Retinal pigment epithelial cell (primary cell): ENCODE results near the gene PPP2R2D.

ENCODE experiments used
- DNase-seq: peaks from one replicate; pipeline ENCODE4 v3.0.0-alpha.2; 2010; ENCODE audit warnings: low read depth
- H3K4me3 ChIP-seq: 2 replicates; pipeline ENCODE4 v1.5.1; 2011; ENCODE audit warnings: mild to moderate bottlenecking, low read length, control low read depth, moderate library complexity
- TF ChIP-seq, protein P1 (sequence below): conservative IDR thresholded peaks from 2 replicates; pipeline ENCODE4 v1.5.1; 2011; ENCODE audit warnings: low read depth, low read length, control low read depth, inconsistent platforms

The PPP2R2D gene

GRCh38 chr10:131991726-131992125 is 90.9 kb downstream of the PPP2R2D start:
- TF ChIP-seq, protein P1, sequence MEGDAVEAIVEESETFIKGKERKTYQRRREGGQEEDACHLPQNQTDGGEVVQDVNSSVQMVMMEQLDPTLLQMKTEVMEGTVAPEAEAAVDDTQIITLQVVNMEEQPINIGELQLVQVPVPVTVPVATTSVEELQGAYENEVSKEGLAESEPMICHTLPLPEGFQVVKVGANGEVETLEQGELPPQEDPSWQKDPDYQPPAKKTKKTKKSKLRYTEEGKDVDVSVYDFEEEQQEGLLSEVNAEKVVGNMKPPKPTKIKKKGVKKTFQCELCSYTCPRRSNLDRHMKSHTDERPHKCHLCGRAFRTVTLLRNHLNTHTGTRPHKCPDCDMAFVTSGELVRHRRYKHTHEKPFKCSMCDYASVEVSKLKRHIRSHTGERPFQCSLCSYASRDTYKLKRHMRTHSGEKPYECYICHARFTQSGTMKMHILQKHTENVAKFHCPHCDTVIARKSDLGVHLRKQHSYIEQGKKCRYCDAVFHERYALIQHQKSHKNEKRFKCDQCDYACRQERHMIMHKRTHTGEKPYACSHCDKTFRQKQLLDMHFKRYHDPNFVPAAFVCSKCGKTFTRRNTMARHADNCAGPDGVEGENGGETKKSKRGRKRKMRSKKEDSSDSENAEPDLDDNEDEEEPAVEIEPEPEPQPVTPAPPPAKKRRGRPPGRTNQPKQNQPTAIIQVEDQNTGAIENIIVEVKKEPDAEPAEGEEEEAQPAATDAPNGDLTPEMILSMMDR = no peak
- DNase-seq = no peak
- no peak overlapping the region for H3K4me3 ChIP-seq

DNA sequence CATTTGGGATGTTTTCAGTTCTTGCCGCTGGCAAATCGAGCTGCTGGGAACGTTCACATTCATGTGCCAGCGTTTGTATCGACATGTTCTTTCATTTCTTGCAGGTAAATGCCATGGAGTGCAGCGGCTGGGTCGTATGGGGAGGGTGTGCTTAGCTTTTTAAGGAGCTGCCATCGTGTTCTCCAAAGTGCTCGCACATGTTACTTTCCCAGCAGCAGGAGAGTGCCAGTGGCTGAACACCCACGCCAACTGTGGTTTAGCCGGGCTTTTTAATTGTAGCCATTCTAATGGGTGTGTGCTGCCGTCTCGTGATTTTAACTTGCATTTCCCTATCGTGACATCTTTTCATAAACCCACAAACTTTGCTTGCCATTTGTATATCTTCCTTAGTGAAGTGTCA is 92.5 kb downstream of the PPP2R2D start:
- TF ChIP-seq, protein P1 = no peak

DNA sequence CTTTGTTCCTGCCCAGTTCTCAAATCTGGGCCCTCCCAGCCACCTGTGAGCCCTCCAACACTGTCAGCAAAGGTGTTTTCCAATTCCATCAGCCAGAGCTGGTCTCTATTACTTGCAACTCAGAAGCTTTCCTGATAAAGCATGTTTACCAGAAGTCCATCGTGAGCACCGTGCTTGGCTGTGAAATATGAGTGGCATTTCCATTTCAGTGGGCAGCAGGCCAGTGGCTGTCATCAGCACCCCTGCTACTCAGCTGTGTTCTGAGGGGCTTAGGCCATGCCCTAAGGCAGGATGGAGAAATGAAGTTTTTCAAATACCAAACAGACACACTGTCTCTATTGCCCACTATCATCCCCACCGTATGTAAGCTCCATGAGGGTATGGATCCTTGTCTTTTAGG is 93.6 kb downstream of the PPP2R2D start:
- no peak overlapping the region for H3K4me3 ChIP-seq
- no peak for DNase-seq

More for the DNA sequence above, 92.5 kb downstream of the PPP2R2D start:
- DNase-seq = no peak
- no peak overlapping the region for H3K4me3 ChIP-seq

GRCh38 chr10:131996466-131997365 is 95.9 kb downstream of the PPP2R2D start:
- no peak for DNase-seq
- H3K4me3 ChIP-seq = no peak overlapping the region
- TF ChIP-seq, protein P1 = no peak

More for the DNA sequence above, 93.6 kb downstream of the PPP2R2D start:
- TF ChIP-seq, protein P1 = no peak

DNA sequence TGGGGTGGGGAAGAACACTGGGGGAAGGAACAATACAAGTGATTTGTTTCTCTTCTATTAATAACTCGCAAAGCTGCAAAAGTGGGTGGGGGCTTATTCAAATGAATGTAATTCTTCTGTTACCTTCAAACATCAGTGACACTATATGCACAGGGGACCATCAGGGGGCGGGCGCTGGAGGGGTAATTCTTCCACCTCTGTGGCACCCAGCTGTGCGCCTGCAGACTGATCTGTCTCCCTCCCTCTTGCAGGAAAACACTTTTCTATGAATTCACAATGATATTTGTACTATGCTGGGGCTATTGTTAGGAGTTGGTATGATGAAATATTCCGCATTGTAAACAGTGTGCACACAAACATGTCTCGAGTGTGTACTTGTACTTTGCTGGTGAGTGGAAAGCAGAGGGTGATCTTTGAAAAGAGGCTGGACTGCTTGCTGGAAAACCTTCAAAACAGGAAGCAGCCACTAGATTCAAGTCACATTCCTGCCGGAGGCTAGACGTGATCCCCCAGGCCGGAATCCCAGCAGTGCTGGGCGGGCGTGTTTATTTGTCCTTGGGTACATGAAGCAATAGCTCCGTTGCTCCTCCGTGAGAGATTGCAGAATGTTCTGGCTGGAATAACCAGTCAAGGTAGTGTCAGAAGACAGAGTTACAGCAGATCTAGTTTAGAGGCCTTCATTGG is 96.7 kb downstream of the PPP2R2D start:
- TF ChIP-seq, protein P1 = no peak
- no peak overlapping the region for H3K4me3 ChIP-seq
- DNase-seq = peak; percentile 10

- TF ChIP-seq, protein P1 = no peak
- DNase-seq = no peak
- no peak overlapping the region for H3K4me3 ChIP-seq
Observed at GRCh38 chr10:131998050-131998844, 97.4 kb downstream of the PPP2R2D start.
